GM19099 (cell line): Measurements from ENCODE around the gene PHLDA1.

Experiments used
- POLR2A ChIP-seq: IDR thresholded peaks from 3 replicates; pipeline ENCODE4 v1.6.1; 2011; ENCODE audit warnings: low read depth; ENCODE audit not compliant: insufficient read length; ENCODE audit errors: extremely low read depth

The PHLDA1 gene

DNA sequence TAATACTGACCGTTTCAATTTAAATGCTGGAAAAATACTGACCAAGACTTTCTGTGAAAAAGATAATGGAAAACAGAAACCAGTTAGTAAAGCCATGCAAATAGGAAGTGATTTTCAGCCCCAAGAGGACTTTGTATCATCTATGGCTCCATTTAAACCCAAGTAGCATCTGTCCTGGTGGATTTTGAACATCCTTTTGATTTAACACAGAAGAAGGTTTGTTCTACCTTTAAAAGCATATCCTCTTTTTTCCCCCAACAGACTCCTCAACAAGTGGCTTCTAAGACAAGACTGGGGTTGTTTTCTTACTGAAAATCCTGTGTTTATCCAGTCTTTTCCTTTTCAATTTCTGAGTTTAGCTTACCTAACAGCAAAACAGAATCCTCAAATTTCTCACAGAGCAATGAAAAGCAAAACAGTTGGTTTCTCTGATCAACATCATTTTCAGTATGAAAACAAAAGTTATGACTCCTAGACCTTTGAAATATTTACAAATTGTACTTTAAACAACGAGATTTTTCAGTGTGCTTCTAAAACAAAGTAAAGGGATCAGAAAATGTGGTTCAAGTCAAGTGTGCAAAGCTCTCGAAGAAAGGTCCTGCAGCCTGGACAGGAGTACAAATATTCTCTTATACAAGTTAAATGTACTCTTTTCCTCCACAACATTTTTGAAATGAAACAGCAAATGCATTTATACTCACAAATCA lies 2.9 kb downstream of the PHLDA1 start:
- no peak for TF ChIP-seq POLR2A

DNA sequence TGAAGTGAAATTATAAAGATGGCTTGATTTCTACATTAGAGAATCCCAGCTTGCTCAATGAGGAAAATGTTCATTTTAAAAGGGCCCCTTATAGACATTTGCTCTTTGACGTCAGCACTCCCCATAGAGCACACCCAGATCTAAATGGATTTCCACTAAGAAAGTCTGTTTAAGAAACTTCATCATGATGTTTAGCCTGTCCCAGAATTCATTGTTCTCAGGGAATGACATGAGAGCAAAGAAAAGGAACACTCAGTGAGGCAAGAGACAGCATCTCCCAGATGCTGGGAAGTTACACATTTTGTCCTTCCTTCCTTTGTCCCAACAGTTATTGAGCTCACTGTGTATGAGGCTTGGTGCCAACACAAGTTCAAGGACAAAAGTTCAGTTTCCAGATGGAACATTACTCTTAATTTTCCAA lies 4.9 kb downstream of the PHLDA1 start:
- TF ChIP-seq POLR2A, result no peak

DNA sequence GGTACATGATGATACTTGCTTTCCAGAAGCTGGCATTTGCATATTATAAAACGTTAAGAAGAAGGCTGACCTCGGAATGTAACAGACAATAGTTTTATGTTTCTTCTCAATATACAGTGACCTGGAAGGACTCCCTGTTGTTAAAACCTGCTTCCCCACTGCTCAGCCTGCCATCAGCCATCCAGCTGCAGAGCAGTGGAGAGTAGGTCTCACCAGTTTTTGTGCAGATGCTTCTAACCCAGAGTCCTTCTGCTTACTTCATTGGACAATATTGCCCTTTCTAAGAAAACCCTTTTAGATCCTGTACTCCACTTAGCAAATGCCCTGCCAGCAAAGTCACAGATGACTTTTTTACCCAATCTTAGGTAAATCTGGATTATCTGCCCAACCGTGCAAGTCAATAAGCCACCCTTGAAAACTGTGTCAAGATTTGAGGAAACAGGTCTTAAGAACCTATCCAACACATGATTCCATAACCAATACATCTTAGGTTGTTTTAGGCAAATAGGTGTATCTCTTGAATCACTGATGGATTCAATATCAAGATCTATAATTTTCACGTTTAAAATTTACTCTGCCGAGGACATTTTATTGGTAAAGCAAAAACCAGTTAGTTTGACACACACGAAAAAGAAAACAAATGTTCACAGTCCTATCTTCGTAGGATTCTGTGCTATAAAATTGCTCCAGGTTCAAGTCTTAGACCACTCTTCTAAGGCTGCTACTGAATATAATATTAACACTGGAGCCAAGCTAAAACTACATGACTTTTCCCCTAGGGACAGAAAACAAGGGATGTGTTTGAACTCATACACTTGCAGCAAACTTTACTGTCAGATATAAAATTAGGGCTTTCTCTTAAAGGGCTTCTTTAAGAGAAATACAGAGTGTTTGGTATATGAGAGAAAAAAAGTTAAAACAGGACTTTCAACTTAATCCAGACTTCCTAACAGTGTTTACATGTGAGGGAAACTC lies 5.7 kb downstream of the PHLDA1 start:
- no peak for TF ChIP-seq POLR2A

DNA sequence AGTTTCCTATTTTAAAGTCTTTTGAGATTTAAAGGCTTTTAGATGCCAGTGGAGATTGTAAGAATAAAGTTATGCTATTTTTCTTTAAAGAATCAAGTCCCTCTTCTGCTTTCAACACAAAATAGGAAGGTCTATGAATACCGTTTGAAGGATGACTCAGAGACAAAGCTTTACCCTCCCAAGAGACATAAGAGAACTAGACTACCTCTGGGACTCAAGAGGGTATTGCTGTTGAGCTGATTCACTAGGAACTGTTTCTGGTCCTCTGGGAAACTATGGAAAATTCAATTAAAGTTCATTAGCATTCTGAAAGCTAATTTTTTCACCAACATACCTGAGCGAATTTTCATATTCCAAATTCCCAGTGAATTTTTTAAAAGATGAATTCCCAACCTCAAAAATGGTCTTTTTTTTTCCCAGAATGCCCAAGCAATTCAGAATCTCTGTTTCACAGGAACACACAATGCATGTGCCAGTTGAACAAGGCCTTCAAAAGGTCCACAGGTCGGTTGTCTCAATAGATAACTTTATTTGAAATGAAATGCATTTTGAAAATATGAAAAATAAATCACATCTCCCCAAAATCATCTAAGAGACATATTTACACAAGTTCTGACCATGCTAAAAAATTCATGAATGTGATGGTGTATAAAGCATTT lies 6.5 kb downstream of the PHLDA1 start:
- TF ChIP-seq POLR2A, result no peak

DNA sequence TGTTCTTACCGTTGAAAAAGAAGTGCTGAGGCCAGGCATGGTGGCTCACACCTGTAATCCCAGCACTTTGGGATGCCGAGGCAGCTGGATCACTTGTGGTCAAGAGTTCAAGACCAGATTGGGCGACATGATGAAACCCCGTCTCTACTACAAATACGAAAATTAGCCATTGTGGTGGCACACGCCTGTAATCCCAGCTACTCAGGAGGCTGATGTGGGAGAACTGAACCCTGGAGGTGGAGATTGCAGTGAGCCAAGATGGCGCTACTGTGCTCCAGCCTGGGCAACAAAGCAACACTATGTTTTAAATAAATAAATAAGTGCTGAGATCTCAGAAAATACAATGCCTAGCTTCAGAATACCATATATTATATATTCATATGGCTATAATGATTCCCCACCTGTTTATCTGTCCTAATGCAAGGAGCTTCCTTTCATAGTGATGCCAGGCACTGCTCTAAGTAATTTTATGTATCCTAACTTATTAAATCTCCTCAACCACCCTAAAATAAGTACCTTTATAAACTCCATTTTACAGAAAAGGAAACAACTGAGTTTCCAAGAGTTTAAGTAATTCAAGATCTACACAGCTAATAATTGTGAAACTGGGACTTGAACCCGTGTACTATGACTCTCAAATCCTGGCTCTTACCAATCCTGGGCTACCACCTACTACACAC lies 7.3 kb downstream of the PHLDA1 start:
- no peak for TF ChIP-seq POLR2A

DNA sequence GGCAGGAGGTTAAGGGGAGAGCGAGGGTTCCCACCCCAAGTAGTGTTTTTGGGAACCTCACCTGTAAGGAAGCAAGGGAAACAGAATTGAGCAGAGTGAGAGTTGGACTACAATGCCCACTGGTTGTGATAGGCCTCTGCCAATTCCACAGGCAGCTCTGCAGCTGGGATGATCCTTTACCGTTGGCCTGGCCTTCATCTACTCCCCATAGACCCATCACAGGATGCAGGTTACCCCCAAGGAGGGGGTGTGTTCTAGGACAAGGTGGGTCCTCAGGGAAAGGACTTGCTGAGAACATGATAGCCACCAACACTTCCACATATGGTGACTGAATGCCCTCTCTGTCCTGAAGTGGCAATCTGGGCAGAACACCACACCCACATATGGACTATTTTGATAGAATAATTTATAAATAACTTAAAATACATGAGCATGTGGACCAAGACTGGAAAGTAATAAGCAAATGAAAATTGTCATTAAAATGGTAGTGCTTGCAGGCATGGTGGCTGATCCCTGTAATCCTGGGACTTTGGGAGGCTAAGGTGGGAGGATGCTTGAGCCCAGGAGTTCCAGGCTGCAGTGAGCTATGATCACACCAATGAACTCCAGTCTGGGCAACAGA lies 8.4 kb downstream of the PHLDA1 start:
- TF ChIP-seq POLR2A, result no peak

DNA sequence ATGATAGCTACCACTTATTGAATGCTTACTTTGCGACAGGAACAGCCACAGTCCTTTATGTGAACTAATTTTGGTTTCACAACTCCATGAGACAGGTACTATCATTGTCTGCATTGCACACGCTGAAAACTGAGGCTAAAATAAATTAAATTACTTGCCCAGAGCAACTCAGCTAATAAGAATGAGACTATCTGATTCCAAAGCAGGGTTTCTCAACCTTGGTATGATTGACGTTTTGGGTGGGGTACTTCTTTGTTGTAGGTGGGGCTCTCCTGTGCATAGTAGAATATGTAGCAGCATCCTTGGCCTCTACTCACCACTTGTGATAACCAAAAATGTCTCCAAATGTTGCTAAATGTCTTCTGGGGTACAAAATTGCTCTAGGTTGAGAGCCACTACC lies 9.1 kb downstream of the PHLDA1 start:
- no peak for TF ChIP-seq POLR2A

DNA sequence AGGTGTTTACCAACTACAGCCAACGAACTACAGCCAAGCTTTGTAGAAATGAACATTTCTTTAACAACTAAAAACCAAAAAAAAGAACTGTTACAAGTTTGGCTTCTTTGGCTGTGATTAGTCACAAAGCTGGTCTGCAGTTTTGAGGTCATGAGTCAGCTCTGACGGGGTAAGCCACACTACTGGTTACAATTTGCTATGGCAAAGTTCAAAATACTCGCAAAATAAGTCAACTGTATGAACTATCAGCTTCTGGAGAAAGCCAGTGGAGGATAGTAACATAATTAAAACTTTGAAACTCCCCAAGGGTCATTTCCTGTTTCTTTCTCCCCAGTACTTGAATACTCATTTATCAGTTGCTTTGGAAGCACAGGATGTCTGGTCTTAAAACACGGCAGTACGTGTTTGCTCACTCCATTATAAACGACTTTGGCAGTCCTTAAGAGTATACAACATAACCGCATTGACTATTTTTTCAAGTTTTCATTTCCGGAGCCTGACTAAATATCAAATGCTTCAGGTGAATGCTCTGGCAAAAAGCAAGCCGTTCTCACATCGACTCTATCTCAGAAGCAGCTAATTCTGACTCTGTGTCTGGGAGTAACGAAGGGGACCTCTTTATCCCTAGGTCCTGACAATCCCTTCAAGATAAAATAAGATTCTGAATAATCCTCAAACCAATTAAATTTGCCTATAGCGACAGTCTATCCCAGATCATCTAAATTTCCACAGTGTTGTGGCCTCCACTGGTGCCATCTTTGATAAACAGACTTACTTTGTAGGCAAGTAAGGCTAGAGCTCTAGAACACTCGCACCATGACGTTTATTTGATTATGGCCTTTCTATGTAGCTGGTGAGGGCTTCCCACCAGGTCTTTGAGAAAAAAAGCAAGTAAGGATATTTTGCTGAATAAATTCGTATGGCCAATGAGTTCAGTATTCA lies 10.6 kb downstream of the PHLDA1 start:
- no peak for TF ChIP-seq POLR2A

DNA sequence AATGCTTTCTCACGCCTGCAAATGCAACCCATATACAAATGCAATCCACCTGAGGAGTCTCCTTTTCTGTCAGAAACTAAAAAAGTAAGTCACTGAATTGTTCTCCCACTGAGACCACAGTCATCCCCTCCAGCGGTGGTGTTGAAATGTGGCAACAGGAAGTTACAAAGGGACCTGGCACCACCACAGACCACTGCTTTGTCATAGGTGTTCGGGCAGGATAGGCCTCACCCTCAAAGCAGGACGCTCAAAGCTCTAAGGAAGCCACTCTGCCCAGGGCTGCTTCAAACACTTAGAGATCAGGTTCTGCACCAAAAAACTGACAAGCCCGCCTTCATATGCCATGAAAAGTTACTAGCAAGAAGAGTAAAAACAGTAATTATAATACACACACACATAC lies 11.3 kb downstream of the PHLDA1 start:
- TF ChIP-seq POLR2A, result no peak

DNA sequence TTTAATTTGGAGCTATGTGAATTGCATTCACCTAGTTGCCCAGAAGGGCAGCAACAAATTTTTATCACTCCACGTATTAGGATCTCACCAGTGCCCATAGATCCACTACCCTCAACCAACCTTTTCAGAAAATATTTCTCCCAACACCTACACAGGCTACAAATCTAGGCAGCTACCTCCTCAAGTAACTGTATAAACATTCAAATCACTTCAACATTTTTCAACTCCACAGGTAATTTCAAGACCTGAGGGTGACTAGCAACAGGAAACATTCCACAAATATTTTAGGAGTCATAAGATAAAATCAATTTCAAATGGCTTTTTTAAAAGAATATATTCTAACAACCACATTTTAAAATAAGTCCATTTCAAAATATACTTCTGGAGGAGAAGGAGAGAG lies 12.9 kb downstream of the PHLDA1 start:
- no peak for TF ChIP-seq POLR2A

DNA sequence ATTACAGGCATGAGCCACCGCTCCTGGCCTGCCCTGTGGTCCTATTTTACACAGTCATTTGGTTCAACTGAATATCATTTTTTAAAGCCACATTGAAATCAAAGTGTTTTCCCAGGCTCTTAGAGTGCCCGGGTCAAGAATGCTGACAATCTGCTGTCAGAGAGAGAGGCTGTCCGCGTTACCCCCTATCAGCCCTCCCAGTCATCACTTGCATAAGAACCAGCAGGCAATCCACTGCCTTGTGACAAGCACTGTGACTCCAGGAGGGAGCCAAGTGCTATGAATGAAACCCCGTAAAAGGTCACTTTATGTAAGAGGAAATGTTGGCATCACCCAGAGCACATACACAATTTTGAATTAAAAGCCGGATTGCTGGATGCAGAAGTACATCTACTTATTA lies 13.5 kb downstream of the PHLDA1 start:
- TF ChIP-seq POLR2A, result no peak

DNA sequence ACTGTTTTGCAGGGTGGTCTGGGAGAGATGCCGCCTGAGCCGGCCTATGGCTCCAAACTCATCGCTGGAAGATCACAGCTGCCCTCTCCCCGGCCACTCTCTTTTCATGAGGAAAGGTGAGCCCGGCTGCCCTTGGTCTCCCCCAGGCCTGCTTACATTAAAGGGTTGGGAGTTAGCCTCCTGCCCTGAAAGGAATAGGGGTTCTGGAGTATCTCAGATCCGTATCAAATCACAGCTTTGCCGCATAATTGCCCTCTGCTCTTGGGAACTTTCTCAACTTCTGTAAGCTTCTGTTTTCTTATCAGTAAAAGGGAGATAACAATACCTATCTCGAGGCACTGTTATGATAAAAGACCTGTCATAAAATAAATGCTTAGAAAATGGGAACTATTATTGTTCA lies 17.6 kb downstream of the PHLDA1 start:
- no peak for TF ChIP-seq POLR2A

DNA sequence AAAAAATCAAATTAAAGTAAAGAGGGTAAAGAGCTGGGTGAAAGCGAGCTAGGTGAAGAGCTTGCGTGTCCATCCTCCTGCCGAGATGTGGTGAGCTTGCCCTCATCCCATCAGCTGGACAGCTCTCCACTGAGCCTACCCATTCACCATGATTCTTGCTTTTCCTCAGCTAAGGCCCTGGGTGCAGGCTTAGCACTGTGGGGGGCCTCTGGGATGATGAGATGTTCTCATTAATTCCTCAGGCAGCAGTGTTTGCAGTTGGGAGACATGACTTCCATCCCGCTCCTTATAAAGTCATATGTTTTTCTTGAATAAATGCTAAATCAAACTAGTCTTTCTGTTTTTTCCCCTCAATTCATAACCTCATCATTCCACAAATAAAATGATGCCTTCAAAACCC lies 18.0 kb downstream of the PHLDA1 start:
- no peak for TF ChIP-seq POLR2A
